ENCODE measurements around the gene RPL28.
A peak's percentile ranks its signal among the peaks of the same experiment; 100 is the strongest.

RPL28 gene

DNA sequence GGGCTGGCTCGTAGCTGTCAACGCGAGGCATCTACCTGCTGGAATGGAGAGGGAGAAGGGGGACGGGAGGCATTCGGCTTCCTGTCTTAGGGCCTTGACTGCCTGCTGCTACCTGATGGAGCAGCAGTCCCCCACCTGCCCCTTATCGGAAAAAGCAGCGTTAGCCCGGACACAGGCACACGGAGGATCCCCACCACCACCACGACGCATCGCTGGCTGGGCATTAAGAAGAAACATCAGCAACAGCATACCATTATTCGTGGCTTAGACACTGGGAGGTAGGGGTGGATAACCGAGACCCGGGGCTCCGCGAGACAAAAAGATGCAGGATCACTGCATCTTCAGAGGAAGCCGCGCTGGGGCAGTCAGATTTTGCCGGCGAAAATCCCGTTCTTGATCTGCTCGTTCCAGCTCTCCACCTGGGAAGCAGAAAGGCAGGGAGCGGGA lies 32.4 kb upstream of the RPL28 start:
- no peak for DNase-seq (ENCODE audit: low read depth in 3 of 3, low spot score in 1 of 3)

DNA sequence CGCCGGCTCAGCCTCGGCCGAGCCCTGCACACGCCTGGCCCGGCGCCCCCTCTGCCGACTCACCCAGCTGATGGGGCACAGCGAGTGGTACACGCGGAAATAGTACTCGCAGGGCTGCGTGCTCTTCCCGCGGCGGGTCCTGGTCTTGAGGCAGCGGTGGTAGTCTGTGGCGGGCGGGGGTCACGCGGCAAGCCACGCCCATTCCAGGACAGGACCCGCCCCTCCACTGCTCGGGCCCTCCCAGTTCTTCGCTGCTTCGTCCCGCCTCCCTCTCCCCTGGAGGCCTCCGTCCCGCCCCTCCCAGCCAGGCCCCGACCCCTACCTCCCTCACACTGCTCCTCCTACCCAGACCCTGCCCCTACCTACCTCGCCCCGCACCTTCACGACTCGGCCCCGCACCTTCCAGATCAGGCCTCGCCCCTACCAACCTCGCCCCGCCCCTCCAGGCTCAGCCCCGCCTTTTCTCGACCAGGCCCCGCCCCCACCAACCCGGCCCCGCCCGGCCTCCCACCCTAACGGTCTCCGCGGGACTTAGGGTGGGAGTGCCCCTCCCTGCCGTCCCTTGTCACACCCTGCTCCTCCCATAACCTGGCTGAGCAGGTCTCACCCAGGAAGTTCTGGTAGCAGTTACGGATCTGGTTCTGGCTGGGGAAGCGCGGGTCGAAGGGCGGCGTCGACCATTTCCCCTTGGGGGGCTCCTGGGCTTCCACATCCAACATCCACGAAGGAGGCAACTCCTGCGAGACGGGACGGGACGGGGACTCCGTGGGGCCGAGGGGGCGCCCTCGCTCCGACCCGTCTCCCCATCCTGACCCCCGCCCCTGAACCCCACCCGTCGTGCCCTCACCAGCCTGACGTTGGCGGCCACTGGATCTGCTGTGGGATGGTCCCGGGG lies 31.7 kb upstream of the RPL28 start:
- peak; percentile 16 to 45 (median 29) for DNase-seq (ENCODE audit: low read depth in 3 of 3, low spot score in 1 of 3)

DNA sequence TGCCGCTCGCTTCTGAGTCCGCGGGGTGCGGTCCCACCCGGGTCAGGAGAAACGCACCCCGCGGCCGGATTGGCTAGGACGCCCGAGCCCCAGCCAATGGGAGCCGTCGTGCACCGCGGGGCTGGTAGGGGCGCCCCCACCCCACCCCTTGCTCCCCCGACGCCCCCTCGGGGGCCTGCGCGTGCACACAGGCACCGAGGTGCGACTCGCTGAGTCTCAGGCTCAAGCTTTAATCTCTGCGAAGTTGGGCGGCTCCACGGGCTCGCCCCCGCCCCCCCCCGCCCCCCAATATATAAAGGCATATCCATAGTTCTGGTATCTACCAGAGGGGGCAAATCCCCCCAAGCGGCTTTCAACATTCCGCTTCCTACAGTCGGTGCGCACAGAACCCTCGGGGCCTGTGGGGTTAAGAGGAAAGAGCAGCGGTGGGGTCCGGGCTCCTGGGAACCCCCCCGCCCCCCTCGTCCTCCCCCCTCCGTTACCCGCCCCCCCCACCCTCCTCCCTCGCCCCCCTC lies 31.0 kb upstream of the RPL28 start, which contains the start of gene COX6B2:
COX6B2 (minus strand) TSS at position 22 of the 515 bp plus-strand sequence. CDS start 198 bp downstream, outside the sequence.
- no peak for DNase-seq (ENCODE audit: low read depth in 3 of 3, low spot score in 1 of 3)

DNA sequence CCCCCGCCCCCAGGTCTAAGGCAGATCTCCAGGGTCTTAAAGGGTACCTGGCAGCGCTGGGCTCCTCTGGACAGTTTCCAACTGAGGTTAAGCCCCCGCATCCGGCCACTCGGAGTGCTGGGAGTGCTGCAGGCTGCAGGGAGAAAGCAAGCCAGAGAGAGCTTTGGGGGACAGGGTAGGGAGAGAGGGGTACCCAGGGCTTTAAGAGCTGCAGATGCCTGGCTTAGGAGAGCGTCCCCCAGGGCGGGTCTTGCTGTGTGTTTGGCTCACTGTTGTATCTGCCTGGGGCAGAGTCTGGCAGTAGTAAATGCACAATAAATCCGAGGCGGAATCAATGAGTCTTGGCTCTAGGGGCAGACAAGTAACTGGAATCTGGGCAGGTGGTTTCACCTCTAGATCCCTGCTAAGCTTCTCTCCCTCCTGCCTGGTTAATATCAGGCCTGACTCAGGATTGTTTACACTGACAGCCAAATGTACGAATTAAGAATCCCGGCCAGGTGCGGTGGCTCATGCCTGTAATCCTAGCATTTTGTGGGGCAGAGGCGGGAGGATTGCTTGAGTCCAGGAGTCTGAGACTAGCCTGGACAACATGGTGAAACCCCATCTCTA lies 30.4 kb upstream of the RPL28 start:
- no peak for DNase-seq (ENCODE audit: low read depth in 3 of 3, low spot score in 1 of 3)

DNA sequence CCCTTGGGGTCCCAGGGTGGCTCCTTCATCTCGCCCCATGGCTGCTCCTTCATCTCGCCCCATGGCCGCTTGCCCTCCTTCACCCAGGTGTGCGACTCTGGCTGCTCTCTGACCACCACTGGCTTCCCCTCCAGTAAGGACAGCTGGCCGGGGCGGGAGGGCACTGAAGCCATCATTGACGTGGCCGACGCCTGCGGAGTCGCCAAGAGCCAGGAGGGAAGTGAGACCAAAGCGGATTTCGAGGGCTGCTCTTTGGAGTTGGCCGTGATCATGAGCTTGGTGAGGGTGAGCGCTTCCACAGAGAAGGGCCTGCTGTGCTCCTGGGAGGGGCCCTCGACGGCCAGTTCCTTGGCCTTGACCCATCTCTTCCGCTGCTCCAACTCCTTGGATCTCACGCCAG lies 27.2 kb upstream of the RPL28 start:
- DNase-seq (ENCODE audit: low read depth in 3 of 3, low spot score in 1 of 3) = no peak

DNA sequence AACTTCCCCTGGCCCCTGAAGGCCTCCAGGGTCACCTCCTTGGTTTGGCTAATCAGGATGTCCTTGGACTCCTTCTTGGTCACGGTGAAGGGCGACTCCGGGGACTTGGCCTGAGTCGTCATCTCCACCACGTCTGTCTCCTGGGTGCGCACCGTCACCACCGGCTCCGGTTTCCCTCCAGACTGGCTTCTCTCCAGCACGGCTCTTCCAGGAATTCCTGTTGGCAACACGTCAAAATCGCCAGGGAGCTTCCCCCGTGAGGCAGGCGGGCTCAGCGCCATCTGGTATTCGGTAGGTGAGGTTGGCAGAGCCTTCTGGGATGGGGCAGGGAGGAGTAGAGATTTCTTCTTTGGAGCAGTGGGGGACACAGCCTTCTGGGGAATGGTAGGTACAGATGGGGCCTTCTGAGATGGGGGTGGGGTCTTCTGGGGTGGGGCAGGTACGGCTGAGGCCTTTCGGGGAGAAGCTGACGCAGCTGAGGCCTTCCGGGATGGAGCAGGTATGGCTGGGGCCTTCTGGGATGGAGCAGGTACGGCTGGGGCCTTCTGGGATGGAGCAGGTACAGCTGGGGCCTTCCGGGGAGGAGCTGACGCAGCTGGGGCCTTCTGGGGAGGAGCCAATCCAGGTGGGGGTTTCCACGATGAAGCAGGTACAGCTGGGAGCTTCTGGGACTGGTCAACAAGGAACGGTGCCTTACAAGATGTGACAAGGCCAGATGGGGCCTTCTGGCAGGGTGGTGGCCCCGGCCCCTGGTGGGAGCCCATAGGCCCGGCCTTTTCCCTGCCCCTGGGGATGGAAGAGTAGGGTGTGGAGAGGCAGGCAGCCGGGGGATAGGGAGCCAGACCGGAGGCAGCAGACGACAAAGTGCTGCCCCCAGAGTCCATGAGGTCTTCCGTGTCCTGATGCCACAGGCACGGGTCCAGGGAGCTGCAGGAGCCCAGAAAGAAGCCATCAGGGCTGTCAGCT lies 26.5 kb upstream of the RPL28 start:
- DNase-seq (ENCODE audit: low read depth in 3 of 3, low spot score in 1 of 3) = no peak

DNA sequence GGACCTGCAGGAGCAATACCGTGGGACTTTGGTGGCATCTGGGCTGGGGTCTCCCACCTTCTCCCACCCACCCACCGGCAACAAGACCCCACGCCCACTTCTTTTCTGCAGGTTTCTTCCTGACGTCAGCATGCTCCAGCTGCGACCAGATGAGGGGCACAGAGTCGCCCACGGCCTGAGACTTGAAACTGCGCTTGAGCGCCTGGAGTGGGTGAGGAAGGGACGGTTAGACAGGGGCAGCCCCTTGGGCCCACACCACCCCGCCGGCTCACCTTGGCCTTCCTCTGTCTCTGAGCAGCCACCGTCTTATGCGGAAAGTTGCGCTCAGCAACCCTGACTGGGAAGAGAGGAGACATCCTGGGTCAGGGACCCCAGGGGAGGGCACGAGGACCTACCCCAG lies 24.8 kb upstream of the RPL28 start:
- DNase-seq (ENCODE audit: low read depth in 3 of 3, low spot score in 1 of 3) = no peak

DNA sequence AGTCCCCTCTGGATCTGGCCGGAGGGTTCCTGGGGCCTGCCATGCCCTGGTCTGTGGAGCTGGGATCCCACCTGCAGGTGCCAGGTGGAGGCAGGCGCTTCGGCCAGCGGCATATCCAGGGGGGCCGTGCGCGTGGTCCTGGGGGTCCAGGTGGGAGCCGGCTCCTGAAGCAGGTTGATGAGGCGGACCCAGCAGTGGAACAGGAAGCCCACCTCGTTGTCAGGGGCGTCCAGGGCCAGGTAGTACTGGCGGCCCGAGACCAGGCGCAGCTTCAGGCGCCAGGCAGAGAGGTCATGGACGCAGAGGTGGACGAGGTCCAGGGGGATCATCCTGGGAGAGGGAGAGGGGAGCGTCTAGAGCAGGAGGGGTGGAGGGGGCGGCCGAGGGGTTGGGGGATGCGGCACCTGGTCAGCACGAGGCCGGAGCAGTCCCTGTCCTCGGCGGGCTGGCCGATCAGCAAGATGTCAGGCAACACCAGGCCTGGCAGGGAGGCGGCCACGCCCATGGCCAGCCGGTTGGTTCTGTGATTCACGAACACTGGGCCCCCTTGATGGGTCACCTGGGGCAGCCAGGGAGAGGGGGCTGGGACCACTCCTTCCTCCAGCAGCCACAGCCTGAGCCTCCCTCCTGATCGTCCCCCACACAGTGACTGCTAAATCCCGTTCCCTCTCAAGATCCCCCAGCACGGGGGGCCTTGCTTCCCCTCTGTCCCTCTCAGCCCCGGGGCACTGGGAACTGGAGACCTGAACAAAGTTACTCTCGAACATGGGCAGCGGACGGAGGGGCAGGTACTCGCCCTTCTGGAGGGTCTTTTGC lies 23.4 kb upstream of the RPL28 start:
- no peak for DNase-seq (ENCODE audit: low read depth in 3 of 3, low spot score in 1 of 3)

DNA sequence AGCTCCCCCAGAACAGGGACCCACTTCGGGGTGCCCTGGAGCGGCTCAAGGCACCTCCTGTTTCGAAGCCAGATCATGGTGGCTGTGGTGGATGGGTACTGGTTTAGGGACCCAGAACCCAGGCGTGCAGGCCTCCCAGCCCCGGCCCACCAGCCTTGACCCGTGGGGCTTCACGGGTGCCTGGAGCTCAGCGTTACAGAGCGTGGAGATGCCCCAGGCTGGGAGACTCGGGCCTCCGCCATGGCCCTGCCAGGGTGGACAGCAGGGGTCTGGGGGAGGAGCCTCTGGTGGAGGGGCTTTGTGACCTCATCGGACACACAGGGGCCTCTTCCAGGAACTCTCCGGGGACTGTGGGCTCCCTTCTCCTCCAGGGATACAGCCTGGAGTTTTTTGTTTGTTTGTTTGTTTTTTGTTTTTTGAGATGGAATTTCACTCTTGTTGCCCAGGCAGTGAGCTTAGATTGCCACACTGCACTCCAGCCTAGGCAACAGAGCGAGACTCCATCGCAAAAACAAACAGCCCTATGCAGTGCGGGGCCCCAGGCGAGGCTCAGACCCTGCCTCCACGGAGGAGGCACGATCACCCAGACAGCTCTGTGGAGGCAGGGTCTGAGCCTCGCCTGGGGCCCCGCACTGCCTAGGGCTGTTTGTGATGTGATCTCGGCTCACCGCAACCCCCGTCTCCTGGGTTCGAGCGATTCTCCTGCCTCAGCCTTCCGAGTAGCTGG lies 22.6 kb upstream of the RPL28 start, which contains the start of gene GARIN5B:
GARIN5B (minus strand) TSS at position 271 of the 727 bp plus-strand sequence; CDS start at position 77, 194 bp downstream.
- DNase-seq (ENCODE audit: low read depth in 3 of 3, low spot score in 1 of 3) = no peak

DNA sequence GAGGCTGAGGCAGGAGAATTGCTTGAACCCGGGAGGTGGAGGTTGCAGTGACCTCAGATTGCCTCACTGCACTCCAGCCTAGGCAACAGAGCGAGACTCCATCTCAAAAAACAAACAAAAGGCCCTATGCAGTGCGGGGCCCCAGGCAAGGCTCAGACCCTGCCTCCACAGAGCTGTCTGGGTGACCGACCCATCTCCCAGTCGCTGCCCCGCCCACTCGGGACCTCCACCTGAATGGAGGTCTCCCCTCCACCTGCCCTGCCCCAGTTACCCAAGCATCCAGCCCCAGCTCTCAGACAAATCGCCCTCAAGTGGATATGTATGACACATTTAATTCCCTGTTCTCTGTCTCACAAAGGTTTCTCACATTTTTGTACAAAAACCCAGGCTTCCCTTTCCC lies 20.5 kb upstream of the RPL28 start:
- no peak for DNase-seq (ENCODE audit: low read depth in 3 of 3, low spot score in 1 of 3)

DNA sequence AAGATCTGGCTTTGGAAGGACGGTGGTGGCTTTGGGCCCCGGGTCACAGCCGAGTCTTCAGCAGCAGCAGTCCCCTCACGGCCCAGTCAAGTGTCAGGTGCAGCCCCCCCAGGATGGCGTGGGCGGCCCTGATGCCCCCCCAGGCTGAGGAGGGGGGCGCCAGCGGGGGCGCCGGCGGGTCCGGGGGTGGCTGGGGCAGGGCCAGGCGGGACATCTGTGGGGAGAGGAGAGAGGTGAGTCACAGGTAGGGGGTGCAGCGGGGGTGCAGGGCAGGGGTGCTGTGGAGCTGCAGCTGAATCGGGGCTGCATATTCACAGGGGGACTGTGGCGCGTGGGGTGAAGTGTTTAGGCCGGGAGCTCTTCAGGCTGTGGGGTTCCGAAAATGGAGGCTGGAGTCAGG lies 19.8 kb upstream of the RPL28 start:
- DNase-seq (ENCODE audit: low read depth in 3 of 3, low spot score in 1 of 3) = no peak

DNA sequence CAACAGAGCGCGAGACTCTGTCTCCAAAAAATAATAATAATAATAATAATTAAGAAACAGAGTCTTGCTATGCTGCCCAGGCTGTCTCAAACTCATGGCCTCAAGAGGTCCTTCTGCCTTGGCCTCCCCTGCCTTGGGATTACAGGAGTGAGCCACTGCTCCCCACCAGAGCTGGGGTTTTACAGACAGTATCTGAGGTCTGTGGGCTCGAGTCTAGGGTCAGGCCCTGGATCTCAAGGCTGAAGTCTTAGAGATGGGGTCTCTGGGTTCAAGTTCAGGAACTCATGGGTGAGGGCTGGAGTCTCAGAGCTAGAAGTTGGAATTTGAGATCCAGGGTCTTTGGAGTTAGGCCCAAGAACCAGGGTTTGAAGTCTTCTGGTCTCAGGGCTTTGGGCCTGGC lies 18.9 kb upstream of the RPL28 start:
- DNase-seq (ENCODE audit: low read depth in 3 of 3, low spot score in 1 of 3) = no peak

DNA sequence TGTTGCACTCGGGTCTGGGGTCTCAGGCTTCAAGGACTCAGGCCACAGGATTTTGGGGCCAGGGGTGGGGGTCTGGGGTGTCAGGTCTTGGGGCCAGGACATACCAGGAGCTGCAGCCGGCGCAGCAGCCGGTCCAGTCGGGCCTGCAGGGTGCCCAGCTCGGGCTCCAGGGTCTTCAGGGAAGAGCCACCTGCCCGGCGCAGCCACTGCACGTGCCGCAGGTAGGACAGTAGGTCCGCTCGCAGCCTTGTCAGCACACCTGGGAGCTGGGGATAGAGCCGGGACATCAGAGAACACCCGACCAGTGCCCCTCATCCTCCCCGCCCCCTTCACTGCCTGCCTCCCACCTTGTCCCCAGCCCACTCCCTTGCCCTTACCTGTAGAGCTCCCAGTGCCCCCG lies 17.6 kb upstream of the RPL28 start:
- DNase-seq (ENCODE audit: low read depth in 3 of 3, low spot score in 1 of 3) = no peak

DNA sequence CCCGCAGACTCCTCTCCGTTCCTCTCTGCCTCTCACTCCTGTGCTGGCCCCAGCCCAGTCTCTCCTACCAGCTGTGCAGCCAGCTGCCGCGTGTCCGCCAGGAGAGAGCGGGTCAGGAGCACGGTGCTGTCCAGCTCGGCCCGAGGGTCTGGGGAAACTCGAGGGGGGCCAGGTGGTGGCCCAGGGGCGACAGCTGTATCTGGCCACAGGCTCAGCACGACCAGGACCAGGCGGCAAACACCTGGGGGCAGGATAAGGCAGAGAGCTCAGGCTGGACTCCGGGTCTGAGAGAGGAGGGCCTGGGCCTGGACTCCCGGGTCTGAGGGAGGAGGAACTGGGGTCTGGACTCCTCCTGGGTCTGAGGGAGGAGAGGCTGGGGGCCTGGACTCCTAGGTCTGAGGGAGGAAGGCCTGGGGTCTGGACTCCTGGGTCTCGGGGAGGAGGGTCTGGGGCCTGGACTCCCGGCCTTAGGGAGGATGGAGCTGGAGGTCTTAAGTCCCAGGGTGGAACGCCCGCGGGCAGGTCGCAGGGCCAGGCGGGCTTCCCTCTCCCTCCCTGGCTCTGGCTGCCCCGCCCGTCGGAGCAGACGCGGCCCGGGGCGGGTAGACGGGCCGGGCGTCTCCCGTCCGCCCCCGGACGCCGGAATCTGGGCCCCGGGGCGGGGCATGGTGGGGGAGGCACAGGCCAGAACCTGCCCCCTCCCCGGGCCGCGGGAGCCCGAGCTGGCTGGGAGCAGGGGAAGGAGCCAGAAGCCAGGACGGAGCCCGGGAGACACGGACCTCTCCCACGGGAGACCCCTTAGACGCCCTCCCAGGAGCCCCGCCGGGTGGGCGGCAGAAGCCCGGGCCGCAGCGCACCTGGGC lies 16.8 kb upstream of the RPL28 start:
- DNase-seq (ENCODE audit: low read depth in 3 of 3, low spot score in 1 of 3) = no peak

DNA sequence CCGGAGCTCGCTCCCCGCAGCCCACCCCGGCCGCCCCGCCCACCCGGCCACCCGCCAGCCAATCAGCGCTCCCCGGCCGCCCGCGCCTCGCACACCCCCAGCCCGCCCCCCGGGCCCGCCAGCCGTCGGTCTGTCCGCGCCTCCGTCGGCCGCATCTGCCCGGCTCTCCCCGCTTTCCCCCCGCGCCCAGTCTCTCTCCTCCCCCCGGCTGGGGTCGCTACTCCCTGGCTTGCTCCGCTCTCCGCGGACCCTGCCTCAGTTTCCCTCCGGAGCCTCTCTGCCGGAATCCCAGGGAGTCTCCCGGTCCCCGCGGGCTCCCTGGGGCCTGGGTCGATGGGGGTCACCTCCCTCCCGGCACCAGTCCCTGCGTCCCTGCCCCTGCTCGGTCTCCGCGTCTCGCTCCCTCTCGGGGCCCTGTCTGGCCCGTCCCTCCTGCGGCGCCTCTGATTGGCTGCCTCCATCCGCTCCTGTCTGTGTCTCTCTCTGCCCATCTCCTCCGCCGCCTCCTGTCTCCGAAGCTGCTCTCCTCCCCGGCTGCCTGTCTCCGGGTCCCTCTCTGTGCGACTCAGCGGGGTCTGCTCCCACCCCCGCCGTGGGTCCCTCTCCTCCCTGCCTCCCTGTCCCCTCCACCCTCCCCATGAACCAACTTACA lies 16.0 kb upstream of the RPL28 start:
- DNase-seq (ENCODE audit: low read depth in 3 of 3, low spot score in 1 of 3) = no peak

DNA sequence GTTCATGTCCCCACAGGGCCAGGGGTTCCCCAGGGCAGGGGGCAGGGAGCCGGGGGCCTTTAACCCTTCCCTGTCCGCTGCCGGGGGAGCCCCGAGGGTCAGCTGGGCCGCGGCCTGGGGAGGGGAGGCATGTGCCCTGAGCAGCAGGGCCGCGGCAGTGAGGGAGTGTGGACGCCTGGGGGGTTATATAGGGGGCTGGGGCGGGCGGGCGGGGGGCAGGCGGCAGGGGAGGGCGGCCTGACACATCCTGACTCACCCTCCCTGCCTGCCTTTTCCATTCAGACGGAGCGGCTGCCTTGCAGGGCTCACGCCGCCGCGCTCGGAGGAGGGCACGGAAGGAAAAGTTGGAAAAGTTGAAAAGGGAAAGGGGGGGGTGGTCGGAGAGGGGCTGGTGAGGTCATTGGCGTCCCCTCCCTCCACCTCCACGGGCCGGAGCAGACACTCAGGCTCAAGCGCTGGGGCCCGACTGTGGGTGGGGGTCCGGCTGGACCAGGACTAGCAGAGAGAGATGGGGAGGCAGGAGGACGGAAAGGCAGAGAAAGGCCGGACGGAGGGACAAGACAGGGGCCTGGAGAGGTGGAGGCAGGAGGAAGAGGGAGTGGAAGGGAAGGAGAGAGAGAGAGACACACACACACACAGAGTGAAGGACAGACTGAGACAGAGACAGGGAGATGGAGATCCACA lies 15.3 kb upstream of the RPL28 start, which contains the start of gene IL11:
IL11 (minus strand) TSS at position 159 of the 684 bp plus-strand sequence; CDS start at position 6, 153 bp downstream.
- no peak for DNase-seq (ENCODE audit: low read depth in 3 of 3, low spot score in 1 of 3)
